Measurements from ENCODE around the gene WDR64.
A peak's percentile ranks its signal among the peaks of the same experiment; 100 is the strongest.
"Not testable (repeated sequence)": the region's sequence is repeated elsewhere in the genome, so short reads cannot be mapped to it uniquely, and the experiment has no call there.

The WDR64 gene

DNA sequence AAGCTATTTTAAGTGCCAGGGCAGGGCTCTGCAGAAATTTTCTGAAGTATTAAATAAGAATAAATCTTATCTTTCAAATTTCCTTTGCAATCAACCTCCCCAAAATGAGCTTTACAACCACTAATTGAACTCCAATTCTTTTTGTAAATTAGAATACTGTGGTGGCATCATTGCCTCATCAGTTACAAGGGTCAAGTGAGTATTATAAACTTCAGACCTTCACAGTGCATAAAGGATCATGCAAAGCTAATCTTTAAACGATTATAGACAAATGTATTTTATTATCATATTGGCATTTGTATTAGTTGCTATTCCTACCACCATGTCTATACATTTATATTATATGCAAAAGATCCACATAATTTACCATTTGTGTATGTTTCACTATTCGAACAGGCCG is 19.1 kb upstream of the WDR64 start:
- no peak for DNase-seq

DNA sequence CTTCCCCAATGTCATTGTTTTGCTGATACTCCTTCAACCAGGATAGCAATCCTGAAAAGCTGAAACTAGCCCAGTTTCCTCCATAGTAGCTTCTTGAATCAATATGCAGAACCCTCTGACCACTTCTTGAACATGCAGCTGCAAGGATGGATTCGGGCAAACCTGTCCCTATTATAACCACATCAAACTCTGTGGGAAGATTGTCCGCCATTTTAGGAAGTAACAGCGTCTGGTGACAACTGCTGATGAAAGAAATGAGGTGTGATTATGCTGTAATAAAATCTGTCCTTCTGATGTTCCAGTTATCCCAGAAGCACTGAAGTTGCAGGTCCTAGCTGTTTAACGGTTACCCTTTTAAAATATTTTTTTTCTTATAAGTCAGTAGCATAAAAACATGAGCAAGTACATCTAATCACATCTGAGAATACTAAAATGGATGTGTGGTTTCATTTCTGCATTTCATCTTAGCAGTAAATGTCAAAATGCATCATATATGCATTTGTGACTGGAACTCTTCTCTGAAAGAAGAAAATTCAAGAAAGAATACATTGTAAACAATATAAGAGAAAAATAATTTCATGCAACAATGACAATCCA is 16.4 kb upstream of the WDR64 start:
- DNase-seq: no peak

- DNase-seq: no peak
These were observed 15.8 kb upstream of the WDR64 start for GRCh38 chr1:241636291-241636690.

DNA sequence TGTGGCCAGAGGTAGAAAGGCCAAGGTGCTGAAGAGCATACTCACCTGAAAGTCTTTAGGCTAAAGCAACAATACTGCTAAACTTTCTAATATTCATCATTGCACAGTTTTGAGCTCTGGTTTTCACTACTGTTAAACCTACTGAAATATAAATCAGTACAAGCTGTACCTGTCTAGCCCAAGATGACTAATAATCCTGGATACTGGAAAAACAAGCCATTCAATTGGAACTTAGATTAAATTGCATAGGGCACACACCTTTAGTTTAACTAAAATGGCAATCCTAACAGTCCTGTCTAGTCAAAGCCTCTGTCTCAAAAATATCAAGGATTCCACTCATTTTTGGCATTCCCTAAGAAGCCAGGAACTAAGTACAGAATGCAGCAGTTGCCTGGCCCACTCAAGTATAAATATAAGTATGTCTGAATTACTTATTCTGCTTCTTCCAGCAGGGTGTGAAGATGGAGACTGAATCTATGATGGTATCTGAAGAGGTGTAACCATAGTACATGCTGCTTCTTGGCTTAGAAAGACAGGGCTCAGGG is 15.0 kb upstream of the WDR64 start:
- DNase-seq: no peak

- DNase-seq: no peak
These were observed 14.5 kb upstream of the WDR64 start for GRCh38 chr1:241637604-241638003.

DNA sequence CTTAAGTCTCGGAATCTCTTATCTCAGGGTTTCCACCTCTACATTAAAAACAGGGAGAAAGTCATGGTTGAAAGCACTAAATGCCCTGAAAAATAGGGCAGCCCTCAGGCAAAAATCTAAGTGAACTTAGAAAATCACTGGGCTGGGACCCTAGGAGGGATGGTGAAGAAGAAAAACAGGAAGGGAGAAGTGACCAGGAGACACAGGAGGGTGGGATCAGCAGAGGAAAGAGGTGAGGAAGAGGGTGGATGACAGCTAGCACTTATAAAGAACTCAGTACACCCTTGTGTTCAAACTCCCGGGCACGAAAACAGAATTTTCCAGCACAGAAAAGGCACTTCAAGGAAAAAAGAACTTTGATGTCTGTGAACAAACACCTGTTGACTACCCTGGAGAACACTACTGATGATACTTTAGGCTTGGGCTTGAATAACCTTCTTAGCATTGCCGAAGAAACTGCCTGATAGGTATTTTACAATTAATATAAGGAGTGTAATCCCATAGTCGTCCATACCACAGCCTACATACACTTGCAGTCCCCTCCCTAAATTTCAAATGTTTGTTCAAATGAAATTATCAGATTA is 13.9 kb upstream of the WDR64 start:
- DNase-seq: no peak

DNA sequence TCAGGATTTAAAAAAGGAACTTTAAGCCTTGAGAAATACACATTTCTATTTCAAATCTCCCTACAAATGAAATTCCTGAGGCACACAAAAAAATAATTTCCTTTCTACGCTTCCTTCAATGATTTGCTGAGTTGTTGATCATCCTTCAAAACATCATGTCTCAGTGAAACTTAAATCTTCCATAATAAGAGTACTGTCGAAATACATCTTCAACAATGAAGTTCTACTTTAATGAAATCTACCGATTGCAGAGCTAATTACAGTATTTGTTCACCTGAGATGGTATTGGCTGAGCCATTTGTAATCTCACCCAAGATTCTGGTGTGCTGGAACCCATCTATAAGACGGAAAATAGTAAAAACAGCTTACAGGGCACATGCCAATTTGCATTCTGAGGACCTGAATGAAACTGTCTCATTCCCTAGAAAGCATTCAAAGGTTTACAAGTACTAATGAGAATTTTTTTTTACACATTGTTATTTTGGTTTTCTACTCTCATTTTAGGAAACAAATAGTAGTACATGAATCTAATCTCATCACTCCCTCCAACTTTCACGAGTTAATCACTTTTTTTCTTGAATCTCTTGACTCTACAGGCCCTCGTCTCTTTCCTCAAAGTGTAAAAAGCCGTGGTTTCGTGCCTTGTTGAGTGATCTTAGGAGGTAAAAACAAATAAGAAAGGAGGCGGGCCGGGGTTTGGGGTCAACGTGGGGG is 13.0 kb upstream of the WDR64 start:
- DNase-seq: no peak

- DNase-seq: no peak
These were observed 12.4 kb upstream of the WDR64 start for GRCh38 chr1:241639623-241640148.

GRCh38 chr1:241640149-241640866 is 11.8 kb upstream of the WDR64 start, which contains the start of the genes CHML and OPN3:
Gene CHML, minus strand, starts transcription at chr1:241640369. Its CDS starts 4,603 bp downstream, at chr1:241635766.
Gene OPN3, minus strand, starts transcription at chr1:241640369. Its CDS starts 115 bp downstream, at chr1:241640254.
- peak; percentile 94 for DNase-seq

GRCh38 chr1:241640867-241641622 is 11.0 kb upstream of the WDR64 start:
- no peak for DNase-seq

GRCh38 chr1:241641773-241642592 is 10.1 kb upstream of the WDR64 start:
- no peak for DNase-seq

GRCh38 chr1:241642593-241642944 is 9.5 kb upstream of the WDR64 start:
- no peak for DNase-seq

DNA sequence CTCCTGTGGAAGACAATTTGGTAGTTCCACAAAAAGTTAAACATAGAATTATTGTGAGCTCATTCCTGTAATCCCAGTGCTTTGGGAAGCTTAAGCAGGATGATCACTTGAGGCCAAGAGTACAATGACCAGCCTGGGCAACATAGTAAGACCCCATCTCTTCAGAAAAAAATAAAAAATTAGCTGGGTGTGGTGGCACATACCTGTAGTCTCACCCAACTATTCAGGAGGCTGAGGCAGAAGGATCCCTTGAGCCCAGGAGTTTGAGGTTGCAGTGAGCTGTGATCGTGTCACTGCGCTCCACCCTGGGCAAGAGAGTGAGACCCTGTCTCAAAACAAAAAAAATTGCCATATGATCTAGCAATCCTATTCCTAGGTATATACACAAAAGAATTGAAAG is 7.8 kb upstream of the WDR64 start:
- no peak for DNase-seq

GRCh38 chr1:241645199-241645598 is 6.9 kb upstream of the WDR64 start:
- DNase-seq: no peak

GRCh38 chr1:241646201-241646600 is 5.9 kb upstream of the WDR64 start:
- DNase-seq: no peak

DNA sequence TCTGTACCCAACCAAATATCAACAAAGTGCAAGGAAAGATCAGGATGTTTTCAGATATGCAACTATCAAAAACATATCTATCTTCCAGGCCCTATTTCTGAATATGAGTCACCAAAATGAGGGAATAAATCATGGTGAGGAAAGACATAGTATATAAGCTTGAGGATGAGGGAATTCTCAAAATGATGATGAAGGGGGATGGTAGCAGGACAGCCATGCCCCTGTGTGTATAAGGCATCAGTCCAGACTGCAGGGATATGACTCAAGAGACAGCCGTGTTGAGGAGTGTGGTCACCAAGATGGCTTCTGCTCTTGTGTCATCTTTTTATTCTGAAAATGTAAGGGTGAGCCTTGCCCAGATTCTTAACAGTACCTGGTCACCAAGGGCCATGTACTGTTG is 4.4 kb upstream of the WDR64 start:
- no peak for DNase-seq

GRCh38 chr1:241648159-241648558 is 3.9 kb upstream of the WDR64 start:
- DNase-seq: no peak

DNA sequence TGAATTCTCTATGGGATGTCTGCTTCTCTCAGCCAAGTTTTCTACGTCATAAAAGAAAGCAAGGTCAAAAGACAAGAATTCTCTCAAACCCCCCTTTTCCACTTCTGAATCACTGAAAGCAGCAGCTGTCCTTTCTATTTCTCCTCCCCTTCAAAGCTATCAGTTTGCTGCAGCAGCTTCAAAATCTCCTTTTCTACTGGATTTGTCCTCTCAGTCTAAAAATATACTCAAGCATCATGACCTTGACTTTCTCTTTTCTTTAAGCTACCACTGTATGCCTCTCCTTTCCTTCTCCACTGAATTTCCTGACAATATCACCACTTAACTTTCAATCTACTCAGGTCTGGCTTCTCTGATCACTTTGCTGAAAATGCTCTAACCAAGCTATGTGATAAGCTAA is 1.9 kb downstream of the WDR64 start:
- DNase-seq: no peak

- no peak for DNase-seq
These were observed 2.6 kb downstream of the WDR64 start for GRCh38 chr1:241654641-241655040.

DNA sequence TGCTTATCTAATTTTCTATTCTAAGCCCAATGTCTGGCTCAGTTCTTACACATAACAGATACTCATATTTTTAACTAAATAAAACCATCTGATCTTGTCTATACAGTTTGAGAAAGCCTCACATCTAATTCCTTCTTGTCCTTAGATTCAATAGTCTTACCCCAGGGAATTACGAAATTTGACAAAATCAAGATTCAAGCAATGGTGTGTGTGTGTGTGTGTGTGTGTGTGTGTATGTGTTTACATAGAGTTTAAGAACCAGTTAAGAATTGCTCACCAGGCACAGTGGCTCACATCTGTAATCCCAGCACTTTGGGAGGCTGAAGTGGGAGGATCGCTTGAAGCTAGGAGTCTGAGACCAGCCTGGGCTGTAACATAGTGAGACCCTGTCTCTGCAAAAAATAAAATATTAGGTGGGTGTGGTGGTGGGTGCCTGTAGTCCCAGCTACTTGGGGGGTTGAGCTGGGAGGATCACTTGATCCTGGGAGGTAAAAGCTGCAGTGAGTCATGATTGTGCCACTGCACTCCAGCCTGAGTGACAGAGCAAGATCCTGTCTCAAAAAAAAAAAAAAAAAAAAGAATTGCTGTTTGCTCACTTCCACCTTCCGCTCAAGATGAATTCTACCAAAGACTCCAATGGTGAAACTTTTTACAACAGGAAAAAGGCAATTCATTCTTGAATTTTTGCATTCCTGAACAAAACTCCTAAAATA is 6.2 kb downstream of the WDR64 start:
- DNase-seq: no peak

GRCh38 chr1:241659016-241659415 is 6.9 kb downstream of the WDR64 start:
- DNase-seq: not testable (repeated sequence)
